Endothelial cell of umbilical vein (primary cell): ENCODE data around the gene FAM53B. TPM values are rescaled to one million over a fixed set of nuclear protein-coding genes. Genes with fewer than 3 reads are reported as not detected.

Source experiments
- BruUV-seq: library from RNA; stranded (reverse); fragments of 400-500 nt; replicated peaks from 2 replicates; lab custom pipeline; 2021; lab: Mats Ljungman, UMichigan
- CTCF ChIA-PET: fragments of 300-600, 350-600 bp; sonication (Branson Sonifier 250); formaldehyde crosslinking; loops from one replicate; lab custom pipeline; 2021; ENCODE audit warnings: antibody characterized with exemption, inconsistent platforms; lab: Charles Lee
- POLR2A ChIA-PET: fragments of 300-600, 350-600 bp; sonication (Branson Sonifier 250); formaldehyde crosslinking; loops from one replicate; lab custom pipeline; 2021; ENCODE audit warnings: antibody characterized with exemption, inconsistent platforms; lab: Charles Lee
- DNase-seq: peaks from one replicate; pipeline ENCODE4 v3.0.0-alpha.2; 2011; ENCODE audit warnings: low read depth, low spot score
- FAIRE-seq: peaks from 2 replicates; lab custom pipeline; 2011; peaks lifted over from hg19 to GRCh38; lab: Jason Lieb, UNC
- H2AFZ ChIP-seq: 2 replicates; pipeline ENCODE4 v1.6.0; 2012; ENCODE audit warnings: low read depth, low read length, control low read depth, inconsistent platforms
- H3K27ac ChIP-seq: 2 replicates; pipeline ENCODE4 v1.5.1; 2011; ENCODE audit warnings: low read depth, mild to moderate bottlenecking, control low read depth, low read length, moderate library complexity; ENCODE audit not compliant: insufficient read depth
- H3K27me3 ChIP-seq, 2 experiments: 2 replicates each; pipeline versions ENCODE4 v1.6.0 to v1.6.1; 2011; ENCODE audit warnings: low read length in 2 of 2, mixed read lengths in 1 of 2; ENCODE audit not compliant: control insufficient read depth in 2 of 2, insufficient read depth in 2 of 2
- H3K36me3 ChIP-seq, 2 experiments: 2 replicates in 1 of 2; 3 replicates in 1 of 2; pipeline ENCODE4 v1.5.1; 2011; ENCODE audit warnings: low read length in 2 of 2, mild to moderate bottlenecking in 1 of 2, moderate library complexity in 1 of 2; ENCODE audit not compliant: control insufficient read depth in 2 of 2, insufficient read depth in 2 of 2; ENCODE audit errors: extremely low read depth in 1 of 2
- H3K4me1 ChIP-seq: 3 replicates; pipeline ENCODE4 v1.5.1; 2011; ENCODE audit warnings: mild to moderate bottlenecking, low read length; ENCODE audit not compliant: control insufficient read depth, insufficient read depth; ENCODE audit errors: extremely low read depth
- H3K4me2 ChIP-seq: 2 replicates; pipeline ENCODE4 v1.6.1; 2011; ENCODE audit warnings: low read length, control low read depth, mixed read lengths; ENCODE audit not compliant: insufficient read depth
- H3K4me3 ChIP-seq, 3 experiments: fragments of 200-600 bp in 1 of 3; sonication (generic), shearing (Covaris generic) in 1 of 3; replicated peaks in 1 of 3; 2 replicates each; pipeline ENCODE4 v1.5.1; 2011 to 2016; ENCODE audit warnings: control low read depth in 3 of 3, low read length in 3 of 3, mild to moderate bottlenecking in 2 of 3, inconsistent platforms in 1 of 3, low read depth in 1 of 3, moderate library complexity in 1 of 3; ENCODE audit not compliant: insufficient read depth in 1 of 3
- H3K79me2 ChIP-seq: 2 replicates; pipeline ENCODE4 v1.6.0; 2012; ENCODE audit warnings: low read length, inconsistent platforms; ENCODE audit not compliant: control insufficient read depth, insufficient read depth
- H3K9ac ChIP-seq: replicated peaks from 2 replicates; pipeline ENCODE3; 2011; ENCODE audit warnings: low read length, control low read depth; ENCODE audit not compliant: insufficient read depth; ENCODE audit errors: extremely low read depth
- H3K9me1 ChIP-seq: replicated peaks from 3 replicates; pipeline ENCODE4 v1.6.0; 2011; ENCODE audit warnings: mild to moderate bottlenecking, low read length; ENCODE audit not compliant: control insufficient read depth, insufficient read depth; ENCODE audit errors: extremely low read depth
- H3K9me3 ChIP-seq: replicated peaks from 2 replicates; pipeline ENCODE4 v1.5.1; 2012; ENCODE audit warnings: low read length, inconsistent platforms; ENCODE audit not compliant: control insufficient read depth, insufficient read depth
- H4K20me1 ChIP-seq: replicated peaks from 2 replicates; pipeline ENCODE3; 2011; ENCODE audit warnings: mild to moderate bottlenecking, low read length; ENCODE audit not compliant: control insufficient read depth, insufficient read depth; ENCODE audit errors: extremely low read depth
- CTCF ChIP-seq, 2 donors: IDR thresholded peaks; 1 replicate in 1 of 2; 2 replicates in 1 of 2; pipeline ENCODE4 v1.5.1; 2011; ENCODE audit warnings: low read length in 2 of 2, mild to moderate bottlenecking in 2 of 2, moderate library complexity in 2 of 2, control low read depth in 1 of 2, inconsistent platforms in 1 of 2, low read depth in 1 of 2; ENCODE audit not compliant: insufficient read depth in 1 of 2; ENCODE audit errors: extremely low read depth in 1 of 2
- EZH2 ChIP-seq: IDR thresholded peaks from 2 replicates; pipeline ENCODE4 v1.6.1; 2012; ENCODE audit warnings: borderline replicate concordance, low read depth, mild to moderate bottlenecking, moderate library complexity, low read length, inconsistent platforms; ENCODE audit not compliant: severe bottlenecking
- FOS ChIP-seq: IDR thresholded peaks from 2 replicates; pipeline ENCODE4 v1.6.1; 2011; ENCODE audit warnings: mild to moderate bottlenecking, low read length, moderate library complexity, borderline replicate concordance; ENCODE audit not compliant: insufficient read depth
- GATA2 ChIP-seq: IDR thresholded peaks from 2 replicates; pipeline ENCODE4 v1.7.0; 2011; ENCODE audit warnings: low read depth, mild to moderate bottlenecking, moderate library complexity, mixed read lengths, low read length; ENCODE audit not compliant: insufficient read length, insufficient read depth
- JUN ChIP-seq: IDR thresholded peaks from 2 replicates; pipeline ENCODE4 v1.6.1; 2011; ENCODE audit warnings: borderline replicate concordance, low read depth; ENCODE audit not compliant: insufficient read length, insufficient read depth
- MAX ChIP-seq: IDR thresholded peaks from 2 replicates; pipeline ENCODE4 v1.6.1; 2011; ENCODE audit not compliant: insufficient read depth, insufficient read length
- MYC ChIP-seq: IDR thresholded peaks from one replicate; pipeline ENCODE4 v1.6.1; 2011; ENCODE audit warnings: mild to moderate bottlenecking, low read depth, low read length
- POLR2A ChIP-seq: IDR thresholded peaks from 2 replicates; pipeline ENCODE4 v1.6.1; 2012; ENCODE audit warnings: low read depth, mild to moderate bottlenecking, control low read depth, low read length
- POLR2AphosphoS5 ChIP-seq: IDR thresholded peaks from 2 replicates; pipeline ENCODE4 v1.6.1; 2012; ENCODE audit warnings: low read depth, mild to moderate bottlenecking, control low read depth, low read length, moderate library complexity; ENCODE audit not compliant: insufficient read depth
- dilution Hi-C: fragments of 300-500 bp; cut with MboI; formaldehyde crosslinking; loops from one replicate; pipeline ENCODE4 v1.15.0; 2019; ENCODE audit warnings: low sequenced_read_pairs; ENCODE audit not compliant: extremely low pct_ligation_motif_present
- intact Hi-C: fragments of 100-400 bp; cut with micrococcal nuclease; formaldehyde crosslinking; loops from one replicate; pipeline ENCODE4 v1.10.0; 2022
- polyA plus RNA-seq, 4 experiments: library from polyadenylated mRNA; depleted of rRNA in 3 of 4; stranded (reverse) in 3 of 4; unstranded in 1 of 4; fragments of >200 nt; gene quantifications; 2 replicates each; pipeline versions ENCODE4 v1.2.1 to v1.2.3, GENCODE V29; 2011 to 2012; ENCODE audit warnings: missing spikeins in 1 of 4
- total RNA-seq: library from RNA; stranded (reverse); gene quantifications from 2 replicates; pipeline ENCODE4 v1.2.3, GENCODE V29; 2021

The FAM53B gene
- total and polyA plus RNA-seq, 2 donors (not counting 3 experiments of a cell fraction or from before 2014, with no cell fraction given), result 8.5 to 21.1 TPM

GRCh38 chr10:124734311-124735166 lies 9.6 kb downstream of the FAM53B start:
- no peaks in the 10 kb centered on the region for H3K9me1 ChIP-seq
- H3K79me2 ChIP-seq, result peaks cover 25% of the 10 kb centered on the region
- no peak overlapping the region for H3K4me2 ChIP-seq
- BruUV-seq, result no TSS peak
- H3K4me1 ChIP-seq, result no peaks in the 10 kb centered on the region
- H3K4me3 ChIP-seq, result no peak overlapping the region
- H3K27me3 ChIP-seq, result no peaks in the 10 kb centered on the region
- no peak overlapping the region for H3K27ac ChIP-seq
- dilution Hi-C loops (no loop called here), intact Hi-C loops (no loop called here)
- FAIRE-seq (no peak), DNase-seq (no peak)
- H3K36me3 ChIP-seq, result no peaks in the 10 kb centered on the region
- no peaks in the 10 kb centered on the region for H3K9me3 ChIP-seq
- no peak overlapping the region for H2AFZ ChIP-seq
- CTCF ChIA-PET, result interaction anchor here (0.7 to 1.9 kb wide), 4 partner anchors 8 to 194 kb away, joined by 3 to 7 read pairs (median 4); no protein-coding TSS in a partner anchor
- H4K20me1 ChIP-seq, result no peaks in the 10 kb centered on the region
- POLR2A ChIA-PET, result no interaction called here
- TF ChIP-seq MAX (no peak), MYC (no peak), GATA2 (no peak), POLR2A (no peak), FOS (no peak), JUN (no peak), POLR2AphosphoS5 (no peak), EZH2 (no peak), CTCF (IDR thresholded peaks at IDR 0.05; ENCODE audit: extremely low read depth in 1 of 2, insufficient read depth in 1 of 2, low read depth in 1 of 2, low read length in 2 of 2) (no peak)
- H3K9ac ChIP-seq, result no peak overlapping the region
